GM21423 (cell line): ENCODE measurements around the gene SDC1.

Experiments
- ATAC-seq: cut with Tn5 transposase; IDR thresholded peaks from one replicate; pipeline ENCODE4 v1.9.1; 2021; ENCODE audit warnings: mild to moderate bottlenecking, moderate library complexity; ENCODE audit not compliant: unreplicated experiment

SDC1 gene

DNA sequence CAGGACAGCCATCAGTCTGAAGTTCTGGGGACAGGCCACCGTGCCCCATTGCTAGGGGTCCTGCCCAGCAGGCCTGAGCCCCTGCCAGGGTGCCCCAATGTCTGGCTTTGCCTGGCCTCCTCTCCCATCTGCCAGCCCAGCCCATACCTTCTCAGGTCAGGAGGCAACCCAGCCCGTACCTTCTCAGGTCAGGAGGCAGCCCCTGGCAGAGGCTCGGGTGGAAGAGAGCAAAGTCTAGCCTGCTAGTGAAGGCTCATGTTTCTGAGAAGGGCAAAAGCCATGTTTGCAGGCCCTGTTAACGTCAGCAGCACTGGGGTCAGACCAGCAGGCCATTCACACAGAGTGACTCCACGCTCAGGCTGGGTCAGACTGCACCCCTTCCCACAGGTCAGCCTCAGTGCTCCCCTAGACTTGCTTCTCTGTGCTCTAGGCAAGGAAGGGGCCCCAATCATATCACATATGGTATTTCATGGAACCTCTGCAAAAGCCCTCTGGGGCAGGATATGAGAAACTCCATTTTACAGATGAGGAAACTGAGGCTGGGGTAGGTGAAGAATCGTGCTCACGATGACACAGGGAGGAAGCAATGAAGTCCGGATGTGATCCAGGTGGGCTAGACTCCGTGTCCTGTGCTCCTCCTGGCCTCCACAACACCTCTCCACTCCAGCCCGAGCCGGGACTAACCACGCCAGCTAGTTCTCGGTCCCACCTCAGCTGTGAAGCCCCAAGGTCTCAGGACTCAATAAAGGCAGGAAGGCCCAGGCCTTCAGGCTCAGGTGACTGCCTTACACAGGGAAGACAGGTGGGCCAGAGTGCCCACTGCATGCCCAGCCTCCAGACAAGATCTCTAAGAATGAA is 9.5 kb downstream of the SDC1 start:
- no peak for ATAC-seq

DNA sequence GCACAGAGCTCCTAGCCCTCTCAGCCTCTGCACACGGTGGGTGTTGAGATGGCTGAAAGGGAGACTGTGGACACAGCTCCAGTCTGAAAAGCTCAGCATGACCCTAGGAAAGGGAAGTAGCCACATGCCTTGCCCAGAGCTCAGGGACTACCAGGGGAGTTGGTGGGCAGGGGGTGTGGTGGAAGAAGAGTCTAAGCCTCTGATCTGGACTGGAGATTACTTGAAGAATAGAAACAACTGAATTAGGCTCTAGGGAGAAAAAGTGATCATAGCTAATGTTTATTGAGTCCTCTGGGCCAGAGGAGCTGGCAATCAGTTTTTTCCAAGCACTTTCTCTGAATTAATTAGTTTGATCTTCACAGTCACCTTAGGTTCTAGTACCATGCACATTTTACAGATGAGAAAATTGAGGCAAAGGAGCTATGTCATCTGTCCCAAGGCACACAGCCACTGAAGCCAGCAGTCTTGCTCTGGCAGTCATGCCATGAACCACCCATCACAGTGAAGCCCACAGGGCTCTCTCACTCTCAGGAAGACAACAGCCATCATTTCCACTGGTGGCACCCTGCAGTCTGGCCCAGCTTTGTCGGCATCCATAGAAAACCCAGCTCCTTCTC is 10.3 kb downstream of the SDC1 start:
- ATAC-seq = no peak

DNA sequence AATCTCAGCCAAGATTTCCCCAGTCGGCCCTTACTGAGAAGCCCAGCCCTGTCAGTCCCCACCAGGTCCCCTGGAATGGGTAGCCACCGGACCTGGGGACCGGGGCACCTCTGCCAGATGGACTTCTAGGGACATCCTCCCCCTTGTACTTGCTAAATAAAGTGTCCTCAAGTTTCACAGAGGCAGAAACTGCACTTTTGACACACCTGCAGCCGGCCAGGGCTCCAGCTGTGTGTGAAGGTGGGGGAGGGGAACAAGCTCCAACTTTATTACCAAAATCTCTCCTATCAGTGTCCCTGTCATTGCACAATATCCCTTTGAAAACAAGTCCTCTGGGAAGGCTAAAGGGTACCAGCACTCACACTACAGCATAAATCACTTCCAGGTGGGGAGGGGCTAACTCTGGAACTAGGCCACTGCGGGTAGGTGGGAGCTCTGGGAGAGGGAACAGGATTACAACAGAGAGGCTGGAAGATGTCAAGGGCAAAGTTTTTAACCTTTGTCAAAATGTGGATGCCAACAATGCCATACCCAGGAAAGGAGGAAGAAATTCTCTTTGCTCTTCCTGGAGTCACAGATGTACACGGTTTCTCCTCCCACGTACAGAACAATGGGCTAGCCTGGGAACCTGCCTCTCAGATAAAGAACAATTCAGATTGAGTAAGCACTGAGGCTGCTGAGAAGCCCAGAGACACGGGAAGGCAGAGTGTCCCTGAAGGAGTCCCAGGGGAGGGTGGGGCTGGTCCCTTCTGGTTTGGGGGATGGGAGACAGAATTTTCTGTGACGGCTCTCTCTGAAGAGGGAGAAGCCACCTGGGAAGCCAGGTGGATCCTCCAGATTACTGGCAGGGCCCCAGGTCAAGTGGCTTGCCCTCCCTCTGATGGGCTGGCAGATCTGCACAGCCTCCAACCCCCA is 11.0 kb downstream of the SDC1 start:
- ATAC-seq = no peak

DNA sequence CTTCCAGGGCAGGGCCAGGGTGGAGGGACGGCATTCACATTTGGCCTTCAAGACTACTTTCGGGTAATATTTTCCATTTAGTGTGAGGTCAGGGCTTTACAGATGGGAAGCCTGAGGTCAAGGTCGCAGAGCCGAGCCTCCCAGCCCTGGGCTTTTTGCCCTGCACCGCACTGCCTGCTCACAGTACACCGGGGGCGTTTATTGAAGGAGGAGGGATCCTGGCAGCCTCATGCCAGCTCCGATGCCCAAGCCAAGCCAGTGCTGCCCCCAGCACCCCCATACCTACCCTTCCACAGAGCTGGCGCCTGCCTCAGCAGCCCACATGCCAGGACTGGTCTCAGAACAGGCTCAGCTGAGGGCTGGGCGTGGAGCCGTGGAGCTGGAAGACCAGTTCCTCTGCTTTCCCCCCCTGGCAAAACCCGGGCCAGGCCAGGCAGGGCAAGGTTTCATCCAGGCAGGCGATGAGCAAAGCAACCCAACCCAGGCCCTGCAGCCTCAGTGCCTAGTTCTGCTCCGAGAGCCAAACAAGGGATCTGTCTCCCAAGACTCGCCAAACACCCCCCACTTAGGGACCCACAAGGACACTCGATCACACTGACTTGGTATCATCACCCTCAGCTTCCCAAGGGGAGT is 11.9 kb downstream of the SDC1 start:
- ATAC-seq = no peak

DNA sequence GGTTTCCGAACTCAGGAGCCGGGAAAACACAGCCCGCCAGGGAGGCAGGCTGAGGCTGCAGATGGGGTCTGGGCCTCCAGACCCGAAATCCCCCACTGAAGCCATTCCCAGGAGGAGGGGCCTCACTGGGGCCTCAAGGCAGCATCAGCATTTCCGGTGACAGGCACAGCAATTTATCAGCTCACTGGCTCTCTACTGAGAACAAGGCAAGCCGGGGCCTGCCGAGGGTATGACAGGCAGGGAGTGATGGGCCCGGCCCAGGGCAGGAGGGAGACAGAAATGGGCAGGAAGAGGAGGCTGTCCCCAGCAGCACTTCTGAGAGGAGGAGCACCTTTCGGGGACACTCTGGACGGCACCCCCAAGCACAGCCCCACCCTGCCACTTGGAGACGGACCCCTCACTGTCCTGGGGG is 12.5 kb downstream of the SDC1 start:
- no peak for ATAC-seq

DNA sequence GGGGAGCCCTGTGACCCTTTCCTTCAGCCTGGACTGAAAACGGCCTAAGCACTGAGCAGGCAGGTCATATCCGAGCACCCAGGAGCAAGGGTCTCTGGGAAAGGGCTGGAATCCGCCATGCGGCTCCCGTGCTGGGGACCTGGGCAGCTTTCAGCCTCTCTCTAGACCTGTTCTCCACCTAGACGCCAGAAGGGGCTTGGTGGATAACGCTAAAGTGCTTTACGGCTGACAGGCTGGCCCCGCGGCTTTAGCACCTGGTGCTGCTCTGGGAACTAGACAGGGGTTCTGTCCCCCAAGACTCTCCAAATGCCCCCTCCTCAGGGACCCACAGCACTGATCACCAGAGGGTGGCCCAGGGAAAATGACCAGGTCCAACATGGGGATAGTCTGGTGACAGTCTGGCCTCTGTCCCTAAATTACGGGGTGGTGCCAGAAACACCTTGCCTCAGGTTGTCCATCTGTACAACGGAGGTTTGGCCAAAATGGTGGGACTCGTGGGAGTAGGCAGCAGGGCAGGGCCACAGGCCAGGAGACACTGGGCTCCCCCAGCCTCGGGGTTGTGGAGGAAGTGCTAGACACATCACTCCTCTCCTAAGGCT is 13.0 kb downstream of the SDC1 start:
- no peak for ATAC-seq

DNA sequence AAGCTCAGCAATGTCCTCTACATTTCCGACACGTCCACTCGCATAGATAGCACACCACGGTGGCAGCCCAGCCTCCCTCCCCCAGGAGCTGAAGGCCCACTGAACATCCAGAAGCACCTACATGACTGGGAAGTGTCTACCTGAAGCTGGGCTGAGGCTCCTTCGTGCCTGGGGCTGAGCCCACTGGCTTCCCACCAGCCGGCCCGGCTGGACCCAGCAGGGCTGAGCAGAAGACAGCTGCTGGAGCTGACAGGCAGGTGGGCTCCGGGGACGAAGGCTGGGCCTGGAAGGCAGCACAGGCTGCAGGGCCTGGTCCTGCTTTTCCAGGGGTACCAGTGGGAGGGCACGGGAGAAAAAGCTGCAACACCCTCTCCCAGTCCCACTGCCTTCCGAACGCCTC is 13.5 kb downstream of the SDC1 start:
- ATAC-seq = no peak

DNA sequence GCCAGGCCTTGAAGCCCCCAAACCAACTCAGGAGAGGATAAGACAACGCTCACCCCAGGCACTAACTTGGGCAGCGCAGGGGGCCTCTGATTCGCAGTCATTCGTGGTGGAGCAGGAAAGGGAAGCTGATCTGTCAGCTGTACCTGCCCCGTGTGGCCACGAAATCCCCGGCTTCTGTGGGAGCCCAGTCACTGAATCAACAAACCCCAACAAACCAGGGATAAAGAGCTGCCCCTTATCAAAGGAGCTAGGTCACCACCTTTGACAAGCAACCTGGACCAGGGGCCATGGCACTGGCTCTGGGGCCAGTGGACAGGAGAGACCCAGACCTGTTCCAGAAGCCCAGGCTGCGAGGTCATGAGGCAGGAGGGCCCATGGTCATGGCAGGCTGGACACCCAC is 14.5 kb downstream of the SDC1 start:
- no peak for ATAC-seq

DNA sequence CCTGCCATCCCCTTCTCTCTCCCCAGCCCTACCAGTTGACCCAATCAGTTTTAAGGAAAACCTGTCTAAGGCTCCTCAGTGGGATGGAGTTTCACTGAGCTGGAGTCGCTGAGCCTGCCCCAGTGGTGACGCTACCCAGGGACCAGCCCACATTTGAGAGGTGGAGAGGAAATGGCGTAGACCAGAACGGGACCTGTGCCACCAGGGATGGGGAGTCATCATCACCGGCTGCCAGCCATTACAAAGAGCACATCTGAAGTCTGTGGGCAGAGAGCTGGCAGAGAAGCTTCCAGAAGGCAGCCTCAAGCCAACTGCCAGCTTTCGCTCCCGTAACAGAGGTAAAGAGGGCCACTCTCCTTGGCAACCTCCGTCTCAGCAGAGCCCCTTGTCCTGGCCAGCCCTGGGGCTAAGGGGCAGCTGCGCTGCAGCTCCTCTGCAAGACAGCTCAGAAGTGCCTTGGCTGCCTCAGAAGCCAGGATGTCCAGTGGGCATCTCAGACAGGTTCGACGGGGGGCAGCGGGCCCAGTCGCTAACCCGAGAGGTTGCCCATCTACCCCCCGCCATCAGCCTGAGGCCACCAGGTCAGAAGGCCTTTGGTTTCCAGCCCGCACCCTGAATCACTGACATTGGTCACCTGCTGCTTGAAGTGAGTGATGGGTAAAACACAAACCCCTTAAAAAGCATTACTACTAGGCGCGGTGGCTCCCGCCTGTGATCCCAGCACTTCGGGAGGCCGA is 15.4 kb downstream of the SDC1 start:
- ATAC-seq = no peak

DNA sequence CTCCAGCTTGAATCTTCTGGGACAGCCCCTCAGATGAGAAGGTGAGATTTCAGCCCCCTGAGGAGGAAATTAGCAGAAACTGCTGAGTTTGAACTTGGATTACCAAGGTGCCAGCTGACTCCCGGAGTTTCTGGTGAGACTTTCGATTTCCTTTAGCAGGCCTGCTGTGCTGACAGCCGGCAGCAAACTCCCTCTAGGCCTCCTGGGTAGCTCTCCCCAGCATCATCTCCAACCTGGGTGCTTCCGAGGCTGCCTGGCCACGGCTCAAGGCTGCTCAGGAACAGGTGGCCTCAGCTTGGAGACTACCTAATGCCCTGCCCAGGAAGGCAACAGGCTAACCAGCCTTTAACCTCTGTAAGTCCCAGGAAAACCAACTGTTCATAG is 16.5 kb downstream of the SDC1 start:
- ATAC-seq = no peak

DNA sequence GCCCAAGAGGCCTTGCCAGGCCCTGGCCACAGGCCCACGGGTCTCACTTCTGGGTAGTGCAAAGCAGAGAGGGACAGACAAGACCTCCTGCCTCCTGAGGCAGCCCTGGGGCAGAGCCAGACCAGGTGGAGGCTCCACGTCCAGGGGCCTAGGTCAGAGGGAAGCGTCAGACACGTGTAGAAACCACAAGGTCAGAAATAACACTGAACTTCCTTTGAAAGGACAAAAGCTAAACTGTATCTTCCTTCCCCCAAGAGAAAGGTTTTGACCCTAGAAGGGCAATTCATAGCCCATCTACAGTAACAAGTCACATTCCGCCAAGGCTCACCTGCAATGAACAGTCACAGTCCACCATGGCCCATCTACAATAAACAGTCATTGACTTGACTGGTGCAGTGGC is 17.9 kb downstream of the SDC1 start:
- ATAC-seq = no peak

DNA sequence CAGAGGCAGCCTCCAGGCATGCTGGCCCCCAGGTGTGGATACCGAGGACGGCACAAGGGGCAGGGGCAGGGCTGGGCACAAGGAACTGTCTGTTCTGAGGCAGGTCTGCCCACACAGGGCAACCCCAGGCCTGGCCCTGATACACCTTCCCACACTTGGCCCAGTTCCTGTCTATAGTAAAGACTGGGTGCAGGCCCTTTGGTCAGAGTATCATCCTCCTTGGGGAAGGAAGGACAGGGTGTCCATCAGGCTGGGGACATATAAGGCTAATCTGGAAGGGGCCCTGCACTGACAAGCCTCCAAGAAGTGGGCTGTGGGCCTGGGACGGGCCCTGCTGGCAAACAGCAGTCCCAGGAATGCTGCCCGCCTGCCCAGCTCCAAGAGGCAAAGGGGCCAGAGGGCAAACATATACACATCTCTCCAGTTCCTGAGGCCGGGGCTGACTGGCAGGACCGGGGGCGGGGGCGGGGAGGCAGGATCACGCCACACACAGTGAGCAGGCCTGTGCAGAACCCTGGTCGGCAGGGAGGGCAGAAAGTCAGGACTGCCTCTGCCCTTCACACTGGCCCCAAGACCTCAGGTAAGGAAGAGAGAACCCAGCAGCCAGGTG is 18.9 kb downstream of the SDC1 start:
- no peak for ATAC-seq

DNA sequence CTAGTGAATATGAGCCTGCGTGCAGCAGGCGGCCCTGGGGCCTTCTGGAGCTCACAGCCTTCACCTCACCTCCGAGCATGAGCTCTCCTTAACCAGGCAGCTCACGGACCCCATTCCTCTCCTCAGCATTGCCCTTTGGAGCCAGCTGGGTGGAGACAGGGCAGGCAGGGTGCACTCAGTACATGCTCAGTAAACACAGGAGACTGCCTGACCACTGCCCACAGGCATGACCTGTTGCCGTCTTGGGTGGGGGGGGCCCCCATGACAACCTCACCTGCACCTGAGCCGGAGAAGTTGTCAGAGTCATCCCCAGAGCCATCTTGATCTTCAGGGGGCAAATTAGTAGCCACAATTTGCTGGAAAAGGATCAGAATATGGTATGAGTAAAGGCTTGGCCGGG is 19.9 kb downstream of the SDC1 start:
- ATAC-seq = no peak

DNA sequence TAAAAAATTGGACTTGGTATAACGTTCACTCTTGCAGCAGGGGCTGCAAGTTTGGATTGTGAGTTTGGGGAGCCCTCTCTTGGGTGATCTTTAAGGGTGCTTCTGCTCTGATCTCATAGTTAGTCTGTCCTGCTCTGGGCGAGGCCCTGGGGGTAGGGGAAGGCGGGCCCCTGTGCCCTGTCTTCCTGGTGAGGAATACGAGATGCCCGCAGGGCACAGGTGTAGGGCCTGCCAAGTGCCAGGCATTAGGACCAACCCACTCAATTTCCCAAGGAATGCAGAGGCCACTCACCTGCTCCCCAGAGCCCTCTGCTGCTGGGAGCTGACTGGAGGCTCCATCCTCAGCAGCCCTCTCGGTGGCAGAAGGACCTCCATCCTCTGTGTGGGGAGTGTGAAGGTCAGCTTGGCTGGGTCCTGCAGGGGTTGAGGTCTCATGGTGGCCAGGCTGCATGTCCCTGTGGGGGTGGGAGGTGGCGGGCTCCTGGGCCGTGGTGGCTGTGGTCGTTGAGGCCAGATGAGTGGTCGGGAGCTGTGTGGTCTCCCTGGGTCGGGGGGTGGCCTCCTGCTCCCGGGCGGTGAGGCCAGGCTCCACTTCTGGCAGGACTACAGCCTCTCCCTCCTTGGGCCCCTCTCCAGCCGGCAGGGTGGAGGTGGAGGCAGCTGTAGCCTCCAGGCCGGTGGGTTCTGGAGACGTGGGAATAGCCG is 21.3 kb downstream of the SDC1 start:
- ATAC-seq = no peak

DNA sequence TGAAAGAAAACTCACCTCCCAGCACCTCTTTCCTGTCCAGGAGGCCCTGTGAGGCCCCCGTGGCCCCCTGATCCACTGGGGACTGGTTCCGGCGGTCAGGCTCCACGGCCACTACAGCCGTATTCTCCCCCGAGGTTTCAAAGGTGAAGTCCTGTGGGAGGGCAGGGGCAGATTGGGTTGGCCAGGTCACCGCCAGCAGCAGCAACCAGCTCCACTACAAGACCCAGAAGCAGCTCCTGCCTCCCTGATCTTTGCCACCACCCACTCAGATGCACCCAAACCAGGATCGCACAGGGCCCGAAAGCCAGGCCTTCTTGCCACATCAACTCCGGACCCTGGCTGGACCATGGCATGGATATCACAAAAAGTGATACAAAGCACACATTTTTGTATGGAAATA is 21.9 kb downstream of the SDC1 start:
- ATAC-seq = no peak

DNA sequence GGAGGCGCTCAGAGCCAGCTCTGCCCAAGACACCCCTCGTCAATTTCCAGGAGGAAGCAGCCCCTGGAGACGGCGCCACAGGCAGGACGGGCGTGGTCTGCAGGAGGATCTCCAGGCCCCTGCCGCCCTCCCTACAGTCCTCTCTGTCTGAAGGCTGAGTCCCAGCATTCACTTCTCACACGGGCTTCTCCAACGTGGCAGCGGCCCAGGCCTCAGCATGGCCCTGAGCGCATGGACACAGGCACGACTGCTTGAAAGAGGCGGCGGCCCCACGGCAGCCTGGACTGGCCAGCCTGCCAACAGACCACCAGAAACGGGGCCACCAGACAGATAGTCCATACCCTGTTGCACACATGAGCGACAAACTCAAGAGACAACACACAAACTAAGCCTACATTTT is 23.3 kb downstream of the SDC1 start:
- ATAC-seq = no peak

DNA sequence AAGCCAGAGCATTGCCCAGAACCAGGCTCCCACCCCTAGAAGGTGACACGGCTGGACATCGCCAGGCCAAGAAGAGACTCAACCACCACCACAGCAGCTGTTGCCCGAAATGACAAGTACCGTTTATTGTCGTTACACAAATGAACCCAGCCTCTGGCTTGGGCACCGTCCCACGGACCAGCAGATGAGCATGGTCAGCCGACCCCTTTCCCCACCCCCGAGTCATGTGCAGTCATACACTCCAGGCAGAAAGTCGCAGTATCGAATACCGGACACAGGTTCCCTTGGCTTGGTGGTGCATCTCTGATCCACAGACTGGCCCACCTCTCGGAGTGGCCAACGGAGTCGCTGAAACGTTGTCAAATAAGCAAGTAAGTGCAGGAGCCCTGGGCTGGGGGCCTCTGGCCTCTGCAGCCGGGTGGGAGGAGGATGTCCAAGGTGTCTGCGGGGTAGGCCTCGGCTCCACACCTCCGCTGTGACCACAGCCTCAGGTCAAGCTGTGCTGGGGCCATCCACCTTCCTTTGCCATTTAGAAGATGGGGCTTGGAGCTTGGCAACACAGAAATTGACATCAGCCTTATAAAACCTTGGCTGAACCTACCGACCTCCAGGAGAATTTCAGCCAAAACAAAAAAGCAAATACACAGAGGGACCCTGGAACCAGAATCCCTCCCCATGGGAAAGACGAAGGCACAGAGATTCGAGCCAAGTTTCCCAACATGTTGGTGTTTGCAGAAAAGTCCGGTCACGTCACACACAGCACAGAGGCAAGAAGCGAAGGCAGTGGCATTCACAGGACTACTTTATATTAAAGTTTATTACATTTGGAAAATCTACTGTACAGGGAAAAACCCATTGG is 24.0 kb downstream of the SDC1 start:
- no peak for ATAC-seq

DNA sequence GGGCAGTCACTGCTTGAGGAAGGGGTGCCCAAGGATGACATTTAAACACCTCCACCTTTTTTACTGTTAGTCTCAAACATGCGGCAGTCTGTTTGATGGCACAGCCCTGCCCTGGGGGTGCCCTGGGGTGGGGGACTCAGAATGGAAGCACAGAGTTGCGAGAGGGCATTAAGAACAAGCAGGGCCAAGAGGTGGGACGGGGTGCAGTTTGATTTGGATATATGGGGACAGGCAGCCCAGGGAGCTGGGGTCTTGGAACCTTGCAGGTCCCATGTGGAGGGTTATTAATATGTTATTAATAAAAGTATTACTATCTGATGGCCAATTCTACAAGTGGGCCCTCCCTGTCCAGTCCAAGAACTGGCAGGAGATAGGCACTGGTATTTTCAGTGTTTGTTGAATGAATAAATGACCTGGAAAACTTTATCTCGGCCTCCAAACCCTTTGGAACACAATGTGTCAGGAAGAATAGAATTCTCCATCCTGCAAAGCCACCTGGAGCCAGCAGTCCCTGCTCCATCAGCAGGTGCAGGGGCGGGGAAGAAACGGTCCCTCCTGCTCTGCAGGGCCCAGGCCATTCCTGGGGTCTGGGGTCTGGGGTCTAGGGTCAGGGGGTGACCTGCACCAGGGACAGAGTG is 25.2 kb downstream of the SDC1 start:
- no peak for ATAC-seq
